A673 (cell line): ENCODE data around the gene MVD. TPM values are rescaled to one million over a fixed set of nuclear protein-coding genes. Genes with fewer than 3 reads are reported as not detected.

ENCODE experiments used
- BruUV-seq: library from RNA; stranded (reverse); fragments of 400-500 nt; replicated peaks from 2 replicates; lab custom pipeline; 2021; lab: Mats Ljungman, UMichigan
- CTCF ChIA-PET: fragments of 300-600 bp; sonication (Branson Sonifier 250); formaldehyde crosslinking; loops from one replicate; lab custom pipeline; 2022; ENCODE audit warnings: antibody characterized with exemption; lab: Charles Lee
- POLR2A ChIA-PET: fragments of 300-600 bp; sonication (Branson Sonifier 250); formaldehyde crosslinking; loops from one replicate; lab custom pipeline; 2022; ENCODE audit warnings: antibody characterized with exemption; ENCODE audit not compliant: low non-redundant PET; lab: Charles Lee
- DNase-seq: peaks from one replicate; pipeline ENCODE4 v3.0.0-alpha.2; 2015; ENCODE audit warnings: low spot score
- H3K27ac ChIP-seq: fragments of 200-600 bp; sonication (generic); 2 replicates; pipeline ENCODE4 v1.5.1; 2016; ENCODE audit warnings: mixed run types, low read depth, mild to moderate bottlenecking, mixed read lengths, antibody characterized with exemption, low read length; ENCODE audit not compliant: poor library complexity, severe bottlenecking
- H3K27me3 ChIP-seq: fragments of 200-600 bp; sonication (generic); replicated peaks from 2 replicates; pipeline ENCODE4 v1.6.1; 2017; ENCODE audit warnings: mixed run types, low read depth, mild to moderate bottlenecking, mixed read lengths, antibody characterized with exemption, low read length; ENCODE audit not compliant: insufficient read depth, poor library complexity
- H3K36me3 ChIP-seq: fragments of 200-600 bp; sonication (generic); 2 replicates; pipeline ENCODE4 v1.6.1; 2016; ENCODE audit warnings: mixed run types, mild to moderate bottlenecking, mixed read lengths, antibody characterized with exemption, low read length; ENCODE audit not compliant: insufficient read depth, poor library complexity, severe bottlenecking
- H3K4me1 ChIP-seq: fragments of 200-600 bp; sonication (generic); 2 replicates; pipeline ENCODE4 v1.6.1; 2017; ENCODE audit warnings: mixed run types, mild to moderate bottlenecking, mixed read lengths, antibody characterized with exemption, low read length; ENCODE audit not compliant: insufficient read depth, poor library complexity, severe bottlenecking
- H3K4me3 ChIP-seq: fragments of 200-600 bp; sonication (generic); 2 replicates; pipeline ENCODE4 v1.5.1; 2016; ENCODE audit warnings: low read depth, mixed run types, mild to moderate bottlenecking, mixed read lengths, low read length; ENCODE audit not compliant: poor library complexity, severe bottlenecking
- H3K9me3 ChIP-seq: fragments of 200-600 bp; sonication (generic); 2 replicates; pipeline ENCODE4 v1.6.1; 2016; ENCODE audit warnings: mixed run types, low read depth, mild to moderate bottlenecking, mixed read lengths, antibody characterized with exemption, low read length; ENCODE audit not compliant: poor library complexity, severe bottlenecking
- CTCF ChIP-seq: fragments of 300-800, 200-600 bp; sonication (generic); conservative IDR thresholded peaks from 2 replicates; pipeline ENCODE4 v1.5.1; 2017; ENCODE audit warnings: low read depth, mild to moderate bottlenecking, antibody characterized with exemption, low read length, moderate library complexity, mixed read lengths
- EZH2 ChIP-seq: fragments of 200-600 bp; sonication (generic); IDR thresholded peaks from 2 replicates; pipeline ENCODE4 v1.6.1; 2017; ENCODE audit warnings: borderline replicate concordance, low read depth, mild to moderate bottlenecking, mixed read lengths, antibody characterized with exemption, low read length; ENCODE audit not compliant: poor library complexity, severe bottlenecking
- intact Hi-C: fragments of 100-400 bp; cut with micrococcal nuclease; formaldehyde crosslinking; loops from one replicate; pipeline ENCODE4 v1.10.0; 2022; ENCODE audit not compliant: unreplicated experiment
- total RNA-seq: library from RNA; stranded (reverse); gene quantifications from 2 replicates; pipeline ENCODE4 v1.2.3, GENCODE V29; 2021

MVD gene
- total RNA-seq, 1 experiment from 2014 or later, result 131 TPM

GRCh38 chr16:88686062-88686438 lies 23.2 kb upstream of the MVD start:
- ChIA-PET POLR2A (no interaction called here), CTCF (no interaction called here)
- no peak for TF ChIP-seq EZH2
- no peak for TF ChIP-seq CTCF
- H3K27ac ChIP-seq, result no peak overlapping the region
- no peaks in the 10 kb centered on the region for H3K27me3 ChIP-seq
- H3K9me3 ChIP-seq, result no peaks in the 10 kb centered on the region
- no peak for DNase-seq
- peak overlapping the region; percentile 53 for H3K4me3 ChIP-seq
- no peaks in the 10 kb centered on the region for H3K36me3 ChIP-seq
- intact Hi-C loops, result no loop called here
- BruUV-seq, result no TSS peak
- peaks cover 6% of the 10 kb centered on the region for H3K4me1 ChIP-seq

GRCh38 chr16:88685156-88686061 lies 22.5 kb upstream of the MVD start:
- Histone ChIP-seq H3K9me3 (no peaks in the 10 kb centered on the region), H3K36me3 (no peaks in the 10 kb centered on the region), H3K27ac (no peak overlapping the region), H3K4me3 (peak overlapping the region; percentile 53), H3K4me1 (peaks cover 6% of the 10 kb centered on the region), H3K27me3 (no peaks in the 10 kb centered on the region)
- peak; percentile 52 for DNase-seq
- no TSS peak for BruUV-seq
- CTCF ChIA-PET, result interaction anchor here (0.5 kb wide), 1 partner anchor 13 kb away, joined by 11 read pairs; no protein-coding TSS in a partner anchor
- TF ChIP-seq EZH2 (no peak), CTCF (peak; percentile 65)
- intact Hi-C loops, result no loop called here
- POLR2A ChIA-PET, result no interaction called here

- Histone ChIP-seq H3K27me3 (no peaks in the 10 kb centered on the region), H3K9me3 (no peaks in the 10 kb centered on the region), H3K36me3 (no peaks in the 10 kb centered on the region), H3K4me1 (peaks cover 6% of the 10 kb centered on the region), H3K27ac (no peak overlapping the region), H3K4me3 (no peak overlapping the region)
- DNase-seq, result no peak
- no TSS peak for BruUV-seq
- CTCF ChIA-PET, result no interaction called here
- intact Hi-C loops, result no loop called here
- no peak for TF ChIP-seq EZH2
- no peak for TF ChIP-seq CTCF
- POLR2A ChIA-PET, result no interaction called here
Measured at GRCh38 chr16:88684569-88685155, 21.8 kb upstream of the MVD start.
